Measurements from ENCODE around the gene KCTD21. TPM values are rescaled to one million over a fixed set of nuclear protein-coding genes. Genes with fewer than 3 reads are reported as not detected.

KCTD21 gene
- total RNA-seq, 2 donors from 2014 or later = 7.5 to 9.2 TPM

DNA sequence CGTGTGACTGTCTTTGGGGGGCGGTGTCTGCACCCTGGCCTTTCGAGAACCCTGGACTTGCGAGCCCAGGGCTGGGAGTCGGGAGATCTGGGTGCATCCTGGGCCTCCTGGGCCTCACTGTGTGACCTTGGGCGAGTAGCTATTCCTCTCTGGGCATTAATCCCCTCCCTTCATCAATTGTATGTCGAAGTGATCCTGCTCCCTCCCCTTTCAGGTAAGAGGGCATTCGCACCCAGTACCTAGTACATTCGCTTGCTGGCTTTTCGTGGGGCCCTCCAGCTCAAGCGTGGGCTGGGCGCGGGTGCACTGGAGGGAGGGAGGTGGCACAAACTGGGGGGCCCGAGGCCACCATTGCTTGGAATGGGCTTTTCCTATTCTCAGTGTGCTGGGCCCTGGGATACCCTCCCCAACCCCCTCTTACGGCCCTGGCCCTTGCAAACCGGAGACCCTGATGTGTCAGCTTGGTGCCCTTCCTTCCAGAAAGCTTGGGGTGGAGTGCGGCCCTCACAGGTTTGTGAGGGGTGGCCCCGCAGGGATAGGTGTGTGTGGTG lies 823 bp upstream of the KCTD21 start:
- Histone ChIP-seq H3K9ac (ENCODE audit: low read depth in 2 of 2, low read length in 2 of 2) (peak overlapping the region; percentile 71 to 81), H3K9me3 (no peaks in the 10 kb centered on the region), H3K4me1 (no peaks in the 10 kb centered on the region), H3K27me3 (no peaks in the 10 kb centered on the region), H3K27ac (peak overlapping the region; percentile 74), H3K36me3 (no peaks in the 10 kb centered on the region), H3K4me3 (peak overlapping the region; percentile 90)
- TF ChIP-seq, protein P1, sequence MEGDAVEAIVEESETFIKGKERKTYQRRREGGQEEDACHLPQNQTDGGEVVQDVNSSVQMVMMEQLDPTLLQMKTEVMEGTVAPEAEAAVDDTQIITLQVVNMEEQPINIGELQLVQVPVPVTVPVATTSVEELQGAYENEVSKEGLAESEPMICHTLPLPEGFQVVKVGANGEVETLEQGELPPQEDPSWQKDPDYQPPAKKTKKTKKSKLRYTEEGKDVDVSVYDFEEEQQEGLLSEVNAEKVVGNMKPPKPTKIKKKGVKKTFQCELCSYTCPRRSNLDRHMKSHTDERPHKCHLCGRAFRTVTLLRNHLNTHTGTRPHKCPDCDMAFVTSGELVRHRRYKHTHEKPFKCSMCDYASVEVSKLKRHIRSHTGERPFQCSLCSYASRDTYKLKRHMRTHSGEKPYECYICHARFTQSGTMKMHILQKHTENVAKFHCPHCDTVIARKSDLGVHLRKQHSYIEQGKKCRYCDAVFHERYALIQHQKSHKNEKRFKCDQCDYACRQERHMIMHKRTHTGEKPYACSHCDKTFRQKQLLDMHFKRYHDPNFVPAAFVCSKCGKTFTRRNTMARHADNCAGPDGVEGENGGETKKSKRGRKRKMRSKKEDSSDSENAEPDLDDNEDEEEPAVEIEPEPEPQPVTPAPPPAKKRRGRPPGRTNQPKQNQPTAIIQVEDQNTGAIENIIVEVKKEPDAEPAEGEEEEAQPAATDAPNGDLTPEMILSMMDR (IDR thresholded peaks at IDR 0.05) = no peak
- intact Hi-C loops (cut with DNase I) = no loop called here
- DNase-seq = no peak

DNA sequence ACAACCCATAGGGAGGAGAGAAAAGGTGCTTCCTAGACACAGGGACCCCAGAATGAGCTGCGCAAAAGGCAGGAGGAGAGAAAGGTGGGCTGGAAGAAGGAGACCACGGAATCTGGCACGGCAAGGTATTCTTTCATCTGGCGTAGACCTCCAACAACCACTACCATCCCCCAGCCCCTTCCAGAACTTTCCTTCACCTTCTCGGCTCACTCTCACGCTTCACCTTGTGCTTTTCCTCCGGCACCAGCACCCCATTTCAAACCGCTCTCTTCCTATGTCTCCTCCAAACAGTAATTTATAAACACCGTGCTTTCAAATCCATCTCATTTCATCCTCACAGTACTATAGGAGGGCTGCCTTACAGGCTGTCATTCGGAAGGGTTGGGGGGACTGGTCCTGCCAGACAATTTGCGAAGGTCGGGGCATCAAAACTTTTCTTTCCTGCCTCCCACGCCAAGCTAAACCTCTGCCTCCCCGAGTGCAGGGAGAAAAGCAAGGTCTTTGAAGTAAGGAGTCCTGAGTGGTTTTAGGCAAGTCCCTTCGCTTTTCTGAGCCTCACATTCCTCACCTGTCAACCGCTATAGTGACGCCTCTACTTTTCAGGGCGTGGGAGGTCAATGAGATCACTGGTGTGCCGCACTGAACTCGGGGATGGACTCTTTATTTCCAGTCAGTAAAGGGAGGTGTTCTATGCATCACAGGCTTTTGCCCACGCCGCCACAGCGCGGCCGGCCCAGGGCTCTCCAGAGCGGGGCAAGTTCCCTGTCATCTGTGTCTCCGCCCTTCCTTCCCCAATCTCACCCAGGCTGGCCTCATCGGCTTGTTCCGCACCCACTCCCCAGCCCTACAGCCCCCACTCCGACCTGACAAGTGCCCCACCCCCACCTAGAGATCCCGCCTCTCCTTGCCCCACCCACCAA lies 800 bp downstream of the KCTD21 start:
- H3K4me3 ChIP-seq = peak overlapping the region; percentile 90
- DNase-seq = no peak
- peak overlapping the region; percentile 74 for H3K27ac ChIP-seq
- TF ChIP-seq, protein P1 (IDR thresholded peaks at IDR 0.05) = no peak
- H3K27me3 ChIP-seq = no peaks in the 10 kb centered on the region
- H3K9me3 ChIP-seq = no peaks in the 10 kb centered on the region
- no peaks in the 10 kb centered on the region for H3K4me1 ChIP-seq
- no peaks in the 10 kb centered on the region for H3K36me3 ChIP-seq
- intact Hi-C loops (cut with DNase I) = no loop called here
- H3K9ac ChIP-seq (ENCODE audit: low read depth in 2 of 2, low read length in 2 of 2) = peak overlapping the region; percentile 77 to 81

DNA sequence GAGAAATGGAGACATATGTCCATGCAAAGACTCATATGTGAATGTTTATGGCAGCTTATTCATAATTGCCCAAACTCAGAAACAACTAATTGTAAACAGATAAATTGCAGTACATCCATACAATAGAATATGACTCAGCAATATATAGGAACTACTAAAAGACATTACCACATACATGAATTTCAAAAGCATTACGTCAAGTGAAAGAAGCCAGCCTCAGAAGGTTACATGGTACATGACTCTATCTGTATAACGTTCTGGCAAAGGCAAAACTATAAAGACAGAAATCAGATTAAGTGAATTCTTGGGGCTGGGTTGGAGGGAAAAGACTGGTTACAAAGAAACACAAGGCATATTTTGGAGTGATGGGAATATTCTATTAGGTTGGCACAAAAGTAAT lies 7.2 kb downstream of the KCTD21 start:
- Histone ChIP-seq H3K27ac (no peak overlapping the region), H3K36me3 (no peaks in the 10 kb centered on the region), H3K4me1 (no peaks in the 10 kb centered on the region), H3K9me3 (no peaks in the 10 kb centered on the region), H3K9ac (ENCODE audit: low read depth in 2 of 2, low read length in 2 of 2) (no peak overlapping the region), H3K27me3 (no peaks in the 10 kb centered on the region), H3K4me3 (no peak overlapping the region)
- intact Hi-C loops (cut with DNase I) = no loop called here
- TF ChIP-seq, protein P1 (IDR thresholded peaks at IDR 0.05) = no peak
- no peak for DNase-seq

- intact Hi-C loops (cut with DNase I) = no loop called here
- Histone ChIP-seq H3K9ac (ENCODE audit: low read depth in 2 of 2, low read length in 2 of 2) (no peak overlapping the region), H3K4me1 (no peaks in the 10 kb centered on the region), H3K4me3 (no peak overlapping the region), H3K9me3 (no peaks in the 10 kb centered on the region), H3K27ac (no peak overlapping the region), H3K36me3 (no peaks in the 10 kb centered on the region), H3K27me3 (no peaks in the 10 kb centered on the region)
- no peak for DNase-seq
- TF ChIP-seq, protein P1 (IDR thresholded peaks at IDR 0.05) = no peak
These were observed 7.7 kb downstream of the KCTD21 start for GRCh38 chr11:78180751-78181150.

DNA sequence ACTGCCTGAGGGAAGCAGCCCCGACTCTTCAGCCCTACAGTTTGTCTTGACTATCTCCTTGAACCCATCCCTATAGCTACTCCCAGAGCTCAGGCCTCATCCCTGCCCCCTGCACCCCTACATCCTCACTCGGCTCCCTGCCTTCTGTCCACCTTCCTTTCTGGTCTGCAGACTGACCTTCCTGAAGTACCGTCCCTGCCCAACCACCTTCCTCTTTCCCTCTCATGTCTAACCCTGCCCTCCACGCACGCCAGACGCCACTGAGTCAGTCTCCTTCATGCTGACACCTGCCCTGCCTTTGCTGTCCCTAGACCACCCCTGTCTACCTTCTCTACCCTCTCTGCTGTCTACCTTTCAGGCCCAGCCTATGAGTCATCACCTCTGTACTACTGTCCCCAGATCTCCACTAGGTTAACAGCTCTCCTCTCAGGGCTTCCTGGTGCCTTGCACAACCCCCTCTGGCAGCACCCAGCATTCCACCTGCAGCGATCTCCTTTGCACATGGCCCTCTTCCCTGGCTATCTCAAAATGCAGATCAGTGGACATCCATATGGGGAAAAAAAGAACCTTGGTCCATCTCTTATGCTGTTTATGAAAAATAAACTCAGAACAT lies 8.9 kb downstream of the KCTD21 start:
- intact Hi-C loops (cut with DNase I) = no loop called here
- no peak for DNase-seq
- H3K4me1 ChIP-seq = no peaks in the 10 kb centered on the region

More for the DNA sequence above, 8.9 kb downstream of the KCTD21 start:
- Histone ChIP-seq H3K36me3 (no peaks in the 10 kb centered on the region), H3K27me3 (no peaks in the 10 kb centered on the region), H3K9ac (ENCODE audit: low read depth in 2 of 2, low read length in 2 of 2) (no peak overlapping the region), H3K27ac (no peak overlapping the region), H3K9me3 (no peaks in the 10 kb centered on the region), H3K4me3 (no peak overlapping the region)
- TF ChIP-seq, protein P1 (IDR thresholded peaks at IDR 0.05) = no peak
